ENCODE measurements around the gene PRSS8. TPM values are rescaled to one million over a fixed set of nuclear protein-coding genes. Genes with fewer than 3 reads are reported as not detected.

Gene PRSS8
- total RNA-seq, 1 experiment from 2014 or later = 32.6 TPM

DNA sequence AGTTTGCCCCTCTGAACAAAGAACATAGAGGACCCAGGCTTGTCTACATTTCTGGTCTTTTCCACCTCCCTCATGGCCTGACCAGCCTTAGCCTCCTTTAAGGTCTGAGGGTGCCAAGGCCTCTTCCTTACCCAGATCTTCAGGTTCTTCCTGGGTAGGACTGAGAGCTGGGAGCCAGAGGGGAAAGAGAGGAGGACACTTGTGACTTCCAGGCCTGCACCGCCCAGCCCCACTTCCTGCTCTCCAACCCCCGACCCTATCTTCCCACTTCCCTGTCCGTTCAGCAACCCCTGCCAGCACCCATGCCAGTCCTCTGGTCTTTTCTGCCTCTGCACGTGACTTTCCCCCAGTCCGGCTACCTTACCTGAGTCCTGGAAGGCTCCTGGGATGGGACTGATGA lies 13.8 kb upstream of the PRSS8 start:
- ChIA-PET POLR2A (no interaction called here), CTCF (interaction anchor here (1.0 kb wide), 1 partner anchor 167 kb away, joined by 3 read pairs; no protein-coding TSS in a partner anchor)
- Mint-ChIP-seq H3K4me3 (ENCODE audit: unreplicated experiment) (no peak overlapping the region), H3K4me1 (ENCODE audit: insufficient read depth, unreplicated experiment) (no peaks in the 10 kb centered on the region), H3K9me3 (ENCODE audit: unreplicated experiment) (no peaks in the 10 kb centered on the region), H3K36me3 (ENCODE audit: insufficient read depth, unreplicated experiment) (no peaks in the 10 kb centered on the region), H3K27me3 (ENCODE audit: insufficient read depth, unreplicated experiment) (no peaks in the 10 kb centered on the region), H3K27ac (ENCODE audit: low read depth, unreplicated experiment) (no peak overlapping the region)
- no peak for DNase-seq (ENCODE audit: unreplicated experiment)
- TF ChIP-seq, protein P1, sequence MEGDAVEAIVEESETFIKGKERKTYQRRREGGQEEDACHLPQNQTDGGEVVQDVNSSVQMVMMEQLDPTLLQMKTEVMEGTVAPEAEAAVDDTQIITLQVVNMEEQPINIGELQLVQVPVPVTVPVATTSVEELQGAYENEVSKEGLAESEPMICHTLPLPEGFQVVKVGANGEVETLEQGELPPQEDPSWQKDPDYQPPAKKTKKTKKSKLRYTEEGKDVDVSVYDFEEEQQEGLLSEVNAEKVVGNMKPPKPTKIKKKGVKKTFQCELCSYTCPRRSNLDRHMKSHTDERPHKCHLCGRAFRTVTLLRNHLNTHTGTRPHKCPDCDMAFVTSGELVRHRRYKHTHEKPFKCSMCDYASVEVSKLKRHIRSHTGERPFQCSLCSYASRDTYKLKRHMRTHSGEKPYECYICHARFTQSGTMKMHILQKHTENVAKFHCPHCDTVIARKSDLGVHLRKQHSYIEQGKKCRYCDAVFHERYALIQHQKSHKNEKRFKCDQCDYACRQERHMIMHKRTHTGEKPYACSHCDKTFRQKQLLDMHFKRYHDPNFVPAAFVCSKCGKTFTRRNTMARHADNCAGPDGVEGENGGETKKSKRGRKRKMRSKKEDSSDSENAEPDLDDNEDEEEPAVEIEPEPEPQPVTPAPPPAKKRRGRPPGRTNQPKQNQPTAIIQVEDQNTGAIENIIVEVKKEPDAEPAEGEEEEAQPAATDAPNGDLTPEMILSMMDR (IDR thresholded peaks at IDR 0.05; ENCODE audit: unreplicated experiment) = no peak
- intact Hi-C loops (cut with micrococcal nuclease) = no loop called here
- no TSS peak for BruUV-seq (replicated peaks)

DNA sequence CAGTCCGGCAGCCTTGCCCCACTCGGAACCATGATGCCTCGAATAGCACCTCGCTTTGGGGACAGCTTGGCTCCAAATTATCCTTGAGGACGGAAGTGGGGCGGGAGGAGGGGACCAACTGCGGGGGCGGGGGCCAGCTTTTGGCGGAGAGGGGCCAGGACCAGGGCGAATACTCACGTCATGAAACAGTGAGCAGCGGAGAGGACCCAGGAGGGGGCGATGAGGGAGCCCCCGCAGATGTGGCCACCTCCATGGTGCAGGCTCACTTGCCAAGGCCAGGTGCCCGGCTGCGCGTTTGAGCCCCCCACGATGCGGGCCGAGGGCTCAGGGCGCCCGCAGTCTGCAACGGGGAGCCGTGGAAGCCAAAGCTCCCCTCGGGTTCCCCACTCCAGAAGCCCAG lies 13.4 kb upstream of the PRSS8 start:
- ChIA-PET CTCF (interaction anchor here (0.6 to 1.0 kb wide), 2 partner anchors 8 to 167 kb away, joined by 3 read pairs; no protein-coding TSS in a partner anchor), POLR2A (no interaction called here)
- no peaks in the 10 kb centered on the region for H3K27me3 Mint-ChIP-seq (ENCODE audit: insufficient read depth, unreplicated experiment)
- no peaks in the 10 kb centered on the region for H3K4me1 Mint-ChIP-seq (ENCODE audit: insufficient read depth, unreplicated experiment)
- no TSS peak for BruUV-seq (replicated peaks)
- TF ChIP-seq, protein P1 (IDR thresholded peaks at IDR 0.05; ENCODE audit: unreplicated experiment) = no peak
- intact Hi-C loops (cut with micrococcal nuclease) = no loop called here
- no peak overlapping the region for H3K4me3 Mint-ChIP-seq (ENCODE audit: unreplicated experiment)
- no peak for DNase-seq (ENCODE audit: unreplicated experiment)
- no peaks in the 10 kb centered on the region for H3K9me3 Mint-ChIP-seq (ENCODE audit: unreplicated experiment)
- H3K36me3 Mint-ChIP-seq (ENCODE audit: insufficient read depth, unreplicated experiment) = no peaks in the 10 kb centered on the region
- no peak overlapping the region for H3K27ac Mint-ChIP-seq (ENCODE audit: low read depth, unreplicated experiment)

DNA sequence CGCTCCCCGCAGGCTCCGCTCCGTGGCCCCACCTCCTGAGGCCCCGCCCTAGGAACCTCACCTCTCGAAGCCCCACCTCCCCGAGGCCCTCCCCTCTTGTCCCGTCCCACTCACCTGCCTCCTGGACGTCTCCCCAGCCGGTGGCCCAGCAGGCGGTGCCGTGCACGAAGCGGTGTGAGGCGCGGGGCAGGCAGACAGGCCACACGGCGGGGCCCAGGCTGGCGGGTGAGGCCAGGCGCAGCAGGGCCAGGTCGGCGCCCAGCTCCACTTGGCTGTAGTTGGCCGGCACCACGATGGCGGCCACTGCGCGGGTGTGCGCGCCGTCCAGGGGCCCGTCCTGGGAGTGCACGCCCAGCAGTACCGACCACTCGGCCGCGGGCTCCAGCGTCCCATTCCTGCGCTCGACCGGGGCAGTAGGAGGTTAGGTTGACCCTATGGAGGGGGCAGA lies 12.8 kb upstream of the PRSS8 start:
- H3K9me3 Mint-ChIP-seq (ENCODE audit: unreplicated experiment) = no peaks in the 10 kb centered on the region
- no TSS peak for BruUV-seq (replicated peaks)
- no peaks in the 10 kb centered on the region for H3K36me3 Mint-ChIP-seq (ENCODE audit: insufficient read depth, unreplicated experiment)
- intact Hi-C loops (cut with micrococcal nuclease) = no loop called here
- TF ChIP-seq, protein P1 (IDR thresholded peaks at IDR 0.05; ENCODE audit: unreplicated experiment) = no peak
- no peak for DNase-seq (ENCODE audit: unreplicated experiment)
- no peaks in the 10 kb centered on the region for H3K27me3 Mint-ChIP-seq (ENCODE audit: insufficient read depth, unreplicated experiment)
- ChIA-PET CTCF (interaction anchor here (0.6 kb wide), 2 partner anchors 8 to 9 kb away, joined by 3 read pairs; no protein-coding TSS in a partner anchor), POLR2A (interaction anchor here (0.6 kb wide), 1 partner anchor 226 kb away, joined by 3 read pairs; no protein-coding TSS in a partner anchor)
- no peak overlapping the region for H3K27ac Mint-ChIP-seq (ENCODE audit: low read depth, unreplicated experiment)
- H3K4me3 Mint-ChIP-seq (ENCODE audit: unreplicated experiment) = no peak overlapping the region
- H3K4me1 Mint-ChIP-seq (ENCODE audit: insufficient read depth, unreplicated experiment) = no peaks in the 10 kb centered on the region

DNA sequence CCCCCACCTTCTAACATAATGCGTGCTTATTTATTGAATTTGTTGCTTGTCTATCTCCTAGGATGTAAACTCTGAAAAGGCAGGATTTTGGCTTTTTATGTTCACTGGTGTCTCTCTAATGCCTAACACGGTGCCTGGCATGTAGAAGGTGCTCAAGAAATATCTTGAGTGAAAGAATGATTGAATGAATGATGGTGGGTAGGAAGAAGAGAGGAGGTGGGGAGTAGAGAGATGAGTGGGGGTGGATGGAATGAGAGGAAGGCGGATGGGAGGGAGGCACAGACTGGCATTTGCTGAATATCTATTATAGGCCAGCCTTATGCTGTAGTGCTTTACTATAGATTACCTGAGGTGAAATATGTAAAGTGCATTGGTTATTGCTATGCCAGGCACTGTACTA lies 12.0 kb upstream of the PRSS8 start:
- H3K27me3 Mint-ChIP-seq (ENCODE audit: insufficient read depth, unreplicated experiment) = no peaks in the 10 kb centered on the region
- ChIA-PET CTCF (interaction anchor here (0.6 kb wide), 1 partner anchor 8 kb away, joined by 3 read pairs; no protein-coding TSS in a partner anchor), POLR2A (interaction anchor here (0.6 kb wide), 1 partner anchor 227 kb away, joined by 3 read pairs; no protein-coding TSS in a partner anchor)

More for the DNA sequence above, 12.0 kb upstream of the PRSS8 start:
- Mint-ChIP-seq H3K4me3 (ENCODE audit: unreplicated experiment) (no peak overlapping the region), H3K36me3 (ENCODE audit: insufficient read depth, unreplicated experiment) (no peaks in the 10 kb centered on the region), H3K9me3 (ENCODE audit: unreplicated experiment) (no peaks in the 10 kb centered on the region), H3K4me1 (ENCODE audit: insufficient read depth, unreplicated experiment) (no peaks in the 10 kb centered on the region), H3K27ac (ENCODE audit: low read depth, unreplicated experiment) (no peak overlapping the region)
- no TSS peak for BruUV-seq (replicated peaks)
- TF ChIP-seq, protein P1 (IDR thresholded peaks at IDR 0.05; ENCODE audit: unreplicated experiment) = no peak
- DNase-seq (ENCODE audit: unreplicated experiment) = no peak
- intact Hi-C loops (cut with micrococcal nuclease) = no loop called here
